SK-N-SH (cell line): ENCODE results near the gene KRTAP10-1. TPM values are rescaled to one million over a fixed set of nuclear protein-coding genes. Genes with fewer than 3 reads are reported as not detected.

Experiments used
- CTCF ChIA-PET: fragments of 300-600, 350-600 bp; formaldehyde crosslinking; extraction: SDS; loops from one replicate; lab custom pipeline; 2021; lab: Yijun Ruan, JAX
- POLR2A ChIA-PET: fragments of 350-600 bp; sonication (Branson Sonifier 250); formaldehyde crosslinking; extraction: SDS; loops from one replicate; lab custom pipeline; 2020; ENCODE audit warnings: antibody characterized with exemption, inconsistent platforms; lab: Yijun Ruan, JAX
- DNase-seq: peaks from one replicate; pipeline ENCODE4 v3.0.0; 2012
- H2AFZ ChIP-seq: fragments of 200-600 bp; sonication (generic); 2 replicates; pipeline ENCODE4 v1.8.1; 2016; ENCODE audit warnings: antibody characterized with exemption, mild to moderate bottlenecking, low read depth
- H3F3A ChIP-seq: fragments of 200-600 bp; sonication (generic); replicated peaks from 2 replicates; pipeline ENCODE3; 2016; ENCODE audit warnings: antibody characterized with exemption, mild to moderate bottlenecking; ENCODE audit not compliant: insufficient read depth
- H3K27ac ChIP-seq, 2 experiments: fragments of 200-500 bp in 1 of 2; fragments of 200-600 bp in 1 of 2; sonication (Bioruptor generic) in 1 of 2; sonication (generic), shearing (Covaris generic) in 1 of 2; 2 replicates each; pipeline versions ENCODE4 v1.5.1 to v1.6.1; 2014 to 2016; ENCODE audit warnings: low read depth in 2 of 2, inconsistent platforms in 1 of 2, low read length in 1 of 2, mild to moderate bottlenecking in 1 of 2, mixed read lengths in 1 of 2
- H3K27me3 ChIP-seq: fragments of 200-600 bp; sonication (generic), shearing (Covaris generic); 2 replicates; pipeline ENCODE4 v1.6.1; 2016; ENCODE audit warnings: mixed run types; ENCODE audit not compliant: insufficient read depth
- H3K36me3 ChIP-seq, 2 experiments: fragments of 200-500 bp in 1 of 2; fragments of 200-600 bp in 1 of 2; sonication (Bioruptor generic) in 1 of 2; sonication (generic) in 1 of 2; replicated peaks in 1 of 2; 2 replicates each; pipeline versions ENCODE3 to v1.5.1; 2014 to 2016; ENCODE audit warnings: low read length in 1 of 2, mild to moderate bottlenecking in 1 of 2; ENCODE audit not compliant: insufficient read depth in 2 of 2, control insufficient read depth in 1 of 2
- H3K4me1 ChIP-seq, 2 experiments: fragments of 200-500 bp in 1 of 2; fragments of 200-600 bp in 1 of 2; sonication (Bioruptor generic) in 1 of 2; sonication (generic), shearing (Covaris generic) in 1 of 2; 2 replicates each; pipeline versions ENCODE4 v1.5.1 to v1.6.1; 2014 to 2016; ENCODE audit warnings: low read depth in 1 of 2, low read length in 1 of 2, mixed run types in 1 of 2; ENCODE audit not compliant: insufficient read depth in 2 of 2, control insufficient read depth in 1 of 2
- H3K4me2 ChIP-seq: fragments of 200-600 bp; sonication (generic), shearing (Covaris generic); 2 replicates; pipeline ENCODE4 v1.6.1; 2017; ENCODE audit warnings: mixed run types
- H3K4me3 ChIP-seq, 2 experiments: fragments of 200-500 bp in 1 of 2; fragments of 200-600 bp in 1 of 2; sonication (Bioruptor generic) in 1 of 2; sonication (generic), shearing (Covaris generic) in 1 of 2; 2 replicates each; pipeline versions ENCODE4 v1.5.1 to v1.8.1; 2014 to 2016; ENCODE audit warnings: low read depth in 2 of 2, inconsistent platforms in 1 of 2, low read length in 1 of 2, mild to moderate bottlenecking in 1 of 2, mixed read lengths in 1 of 2, moderate library complexity in 1 of 2
- H3K79me2 ChIP-seq: fragments of 200-600 bp; sonication (generic); 2 replicates; pipeline ENCODE4 v1.8.1; 2017; ENCODE audit warnings: mild to moderate bottlenecking; ENCODE audit not compliant: insufficient read depth
- H3K9ac ChIP-seq: fragments of 200-600 bp; sonication (generic); 2 replicates; pipeline ENCODE4 v1.6.1; 2017; ENCODE audit warnings: mixed run types
- H3K9me2 ChIP-seq: fragments of 200-600 bp; sonication (generic); 2 replicates; pipeline ENCODE4 v1.6.1; 2017; ENCODE audit warnings: mixed run types
- H3K9me3 ChIP-seq: fragments of 200-600 bp; sonication (generic); 2 replicates; pipeline ENCODE4 v1.6.1; 2017; ENCODE audit warnings: mixed run types, mild to moderate bottlenecking, moderate library complexity
- H4K20me1 ChIP-seq: fragments of 200-600 bp; sonication (generic); 2 replicates; pipeline ENCODE4 v1.6.1; 2017; ENCODE audit warnings: mild to moderate bottlenecking, mixed run types; ENCODE audit not compliant: insufficient read depth
- ELF1 ChIP-seq: IDR thresholded peaks from 2 replicates; pipeline ENCODE4 v1.4.0; 2012
- EZH2phosphoT487 ChIP-seq: fragments of 200-600 bp; sonication (generic); IDR thresholded peaks from 2 replicates; pipeline ENCODE4 v1.6.1; 2017; ENCODE audit warnings: low read depth, mixed run types, mild to moderate bottlenecking, antibody characterized with exemption, moderate library complexity, borderline replicate concordance
- FOXM1 ChIP-seq: IDR thresholded peaks from 2 replicates; pipeline ENCODE4 v1.4.0; 2012; ENCODE audit warnings: low read depth, mild to moderate bottlenecking
- GATA2 ChIP-seq: sonication (generic); formaldehyde crosslinking; IDR thresholded peaks from 2 replicates; pipeline ENCODE4 v1.5.0; 2020; ENCODE audit warnings: mild to moderate bottlenecking, missing genetic modification reagents
- NFIC ChIP-seq: IDR thresholded peaks from 2 replicates; pipeline ENCODE4 v1.4.0; 2012; ENCODE audit warnings: borderline replicate concordance
- NRF1 ChIP-seq: IDR thresholded peaks from 2 replicates; pipeline ENCODE4 v1.6.1; 2012; ENCODE audit warnings: low read depth, mild to moderate bottlenecking, low read length
- TAF1 ChIP-seq: IDR thresholded peaks from 2 replicates; pipeline ENCODE4 v1.6.1; 2012; ENCODE audit warnings: low read depth, mild to moderate bottlenecking, low read length, moderate library complexity, borderline replicate concordance
- YY1 ChIP-seq: IDR thresholded peaks from 2 replicates; pipeline ENCODE4 v1.4.0; 2012; ENCODE audit warnings: low read depth, mild to moderate bottlenecking
- ZBTB33 ChIP-seq: IDR thresholded peaks from 2 replicates; pipeline ENCODE4 v1.4.0; 2012; ENCODE audit warnings: low read depth, borderline replicate concordance
- WGBS: methylation state at CpG from one replicate; pipeline ENCODE4 v1.1.6; 2017; ENCODE audit warnings: low lambda C conversion rate; 5-methylcytosine and 5-hydroxymethylcytosine counted together
- polyA plus RNA-seq, 3 experiments: library from polyadenylated mRNA; depleted of rRNA; stranded (reverse); fragments of >200 nt; gene quantifications; 2 replicates each; pipeline ENCODE4 v1.2.3, GENCODE V29; 2012
- TF ChIP-seq, protein P1 (sequence below): IDR thresholded peaks from 2 replicates; pipeline ENCODE4 v1.4.0; 2012; ENCODE audit warnings: low read depth, borderline replicate concordance
- TF ChIP-seq, protein P2 (sequence below): fragments of 150-350 bp; IDR thresholded peaks from 2 replicates; pipeline ENCODE4 v1.6.1; 2016; ENCODE audit warnings: mild to moderate bottlenecking, low read depth, low read length

Gene KRTAP10-1, protein sequence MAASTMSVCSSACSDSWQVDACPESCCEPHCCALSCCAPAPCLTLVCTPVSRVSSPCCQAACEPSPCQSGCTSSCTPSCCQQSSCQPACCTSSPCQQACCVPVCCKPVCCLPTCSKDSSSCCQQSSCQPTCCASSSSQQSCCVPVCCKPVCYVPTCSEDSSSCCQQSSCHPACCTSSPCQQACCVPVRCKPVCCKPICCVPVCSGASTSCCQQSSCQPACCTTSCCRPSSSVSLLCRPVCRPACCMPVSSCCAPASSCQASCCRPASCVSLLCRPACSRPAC
- not detected in 2 replicates for polyA plus RNA-seq (2012; rRNA removed)
- polyA plus RNA-seq (2012; cell fraction: cytosol; rRNA removed) = not detected in 2 replicates
- polyA plus RNA-seq (2012; cell fraction: nucleus; rRNA removed) = not detected in 2 replicates

GRCh38 chr21:44539991-44540666, at the start of gene KRTAP10-1:
Gene KRTAP10-1, minus strand, starts transcription at chr21:44540195. Its CDS starts 45 bp downstream, at chr21:44540150.
- H3K4me2 ChIP-seq = no peak within 1 kb of the TSS
- H3K4me3 ChIP-seq = no peak within 1 kb of the TSS
- 14% methylated on average over 19 of the region's 21 CpGs for WGBS
- H3K9ac ChIP-seq = no peak within 1 kb of the TSS
- H4K20me1 ChIP-seq = no peaks in the 10 kb centered on the region
- DNase-seq = no peak
- no peaks in the 10 kb centered on the region for H3F3A ChIP-seq
- H3K27ac ChIP-seq = no peak within 1 kb of the TSS
- no peak for TF ChIP-seq GATA2
- TF ChIP-seq, protein P1, sequence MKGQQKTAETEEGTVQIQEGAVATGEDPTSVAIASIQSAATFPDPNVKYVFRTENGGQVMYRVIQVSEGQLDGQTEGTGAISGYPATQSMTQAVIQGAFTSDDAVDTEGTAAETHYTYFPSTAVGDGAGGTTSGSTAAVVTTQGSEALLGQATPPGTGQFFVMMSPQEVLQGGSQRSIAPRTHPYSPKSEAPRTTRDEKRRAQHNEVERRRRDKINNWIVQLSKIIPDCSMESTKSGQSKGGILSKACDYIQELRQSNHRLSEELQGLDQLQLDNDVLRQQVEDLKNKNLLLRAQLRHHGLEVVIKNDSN = no peak
- no peaks in the 10 kb centered on the region for H3K36me3 ChIP-seq
- H3K9me3 ChIP-seq = no peaks in the 10 kb centered on the region
- no peaks in the 10 kb centered on the region for H3K9me2 ChIP-seq
- no peak within 1 kb of the TSS for H2AFZ ChIP-seq
- POLR2A ChIA-PET = no interaction called here
- no peaks in the 10 kb centered on the region for H3K4me1 ChIP-seq
- CTCF ChIA-PET = no interaction called here
- H3K79me2 ChIP-seq = no peaks in the 10 kb centered on the region
- peaks cover 17% of the 10 kb centered on the region; the same call in 1 of the 2 replicates for H3K27me3 ChIP-seq

DNA sequence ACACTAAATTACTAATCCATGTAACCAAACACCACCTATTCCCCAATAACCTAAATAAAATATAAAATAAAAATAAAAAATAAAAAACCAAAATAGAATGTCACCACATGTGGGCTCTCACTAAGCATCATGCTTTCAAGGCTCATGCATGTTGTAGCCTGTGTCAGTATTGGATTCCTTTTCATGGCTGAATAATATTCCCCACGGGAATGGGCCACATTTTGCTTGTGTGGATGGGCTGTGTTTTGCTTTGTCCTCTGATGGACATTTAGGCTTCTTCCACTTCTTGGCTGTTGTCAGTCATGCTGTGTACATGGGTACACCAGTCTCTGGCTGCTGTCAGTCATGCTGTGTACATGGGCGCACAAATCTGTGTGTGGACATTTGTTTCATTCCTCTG, 49.1 kb upstream of the KRTAP10-1 start:
- no peak overlapping the region for H3K4me3 ChIP-seq
- CTCF ChIA-PET = interaction anchor here (0.6 kb wide), 1 partner anchor 73 kb away, joined by 3 read pairs; no protein-coding TSS in a partner anchor
- no peaks in the 10 kb centered on the region for H3K9me3 ChIP-seq
- H3K4me1 ChIP-seq = peaks cover 0 to 2% of the 10 kb centered on the region in 2 experiments; a peak in 1 of 4 replicates
- no peaks in the 10 kb centered on the region for H3F3A ChIP-seq
- no peak for TF ChIP-seq GATA2
- no peak for TF ChIP-seq TAF1
- no peak overlapping the region for H3K27ac ChIP-seq
- no peak overlapping the region for H3K9ac ChIP-seq
- H3K9me2 ChIP-seq = no peaks in the 10 kb centered on the region
- no peak overlapping the region for H2AFZ ChIP-seq
- peaks cover 3% of the 10 kb centered on the region for H3K27me3 ChIP-seq
- POLR2A ChIA-PET = no interaction called here
- no peaks in the 10 kb centered on the region for H3K79me2 ChIP-seq
- H3K36me3 ChIP-seq = no peaks in the 10 kb centered on the region
- DNase-seq = no peak
- H3K4me2 ChIP-seq = no peak overlapping the region
- no peaks in the 10 kb centered on the region for H4K20me1 ChIP-seq
- 40% methylated on average over 2 of the region's 2 CpGs for WGBS

- H3K9ac ChIP-seq = no peak overlapping the region
- no peaks in the 10 kb centered on the region for H3K79me2 ChIP-seq
- H4K20me1 ChIP-seq = no peaks in the 10 kb centered on the region
- 4% methylated on average over 3 of the region's 3 CpGs for WGBS
- H3K4me2 ChIP-seq = no peak overlapping the region
- no peaks in the 10 kb centered on the region for H3K9me3 ChIP-seq
- no peak for DNase-seq
- H2AFZ ChIP-seq = no peak overlapping the region
- peaks cover 0 to 5% of the 10 kb centered on the region in 2 experiments; a peak in 1 of 4 replicates for H3K4me1 ChIP-seq
- H3K27ac ChIP-seq = no peak overlapping the region
- no peak overlapping the region for H3K4me3 ChIP-seq
- no peaks in the 10 kb centered on the region for H3F3A ChIP-seq
- no peaks in the 10 kb centered on the region; the same call in 1 of the 2 replicates for H3K27me3 ChIP-seq
- H3K36me3 ChIP-seq = no peaks in the 10 kb centered on the region
- ChIA-PET POLR2A (no interaction called here), CTCF (no interaction called here)
- H3K9me2 ChIP-seq = no peaks in the 10 kb centered on the region
- TF ChIP-seq ZBTB33 (no peak), NFIC (no peak), EZH2phosphoT487 (no peak), FOXM1 (no peak), NRF1 (no peak), YY1 (no peak), ELF1 (no peak)
- TF ChIP-seq, protein P2, sequence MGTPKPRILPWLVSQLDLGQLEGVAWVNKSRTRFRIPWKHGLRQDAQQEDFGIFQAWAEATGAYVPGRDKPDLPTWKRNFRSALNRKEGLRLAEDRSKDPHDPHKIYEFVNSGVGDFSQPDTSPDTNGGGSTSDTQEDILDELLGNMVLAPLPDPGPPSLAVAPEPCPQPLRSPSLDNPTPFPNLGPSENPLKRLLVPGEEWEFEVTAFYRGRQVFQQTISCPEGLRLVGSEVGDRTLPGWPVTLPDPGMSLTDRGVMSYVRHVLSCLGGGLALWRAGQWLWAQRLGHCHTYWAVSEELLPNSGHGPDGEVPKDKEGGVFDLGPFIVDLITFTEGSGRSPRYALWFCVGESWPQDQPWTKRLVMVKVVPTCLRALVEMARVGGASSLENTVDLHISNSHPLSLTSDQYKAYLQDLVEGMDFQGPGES = no peak
Observed at GRCh38 chr21:44585892-44586291, 45.9 kb upstream of the KRTAP10-1 start.
